ENCODE measurements around the gene PTPRK.

The PTPRK gene

DNA sequence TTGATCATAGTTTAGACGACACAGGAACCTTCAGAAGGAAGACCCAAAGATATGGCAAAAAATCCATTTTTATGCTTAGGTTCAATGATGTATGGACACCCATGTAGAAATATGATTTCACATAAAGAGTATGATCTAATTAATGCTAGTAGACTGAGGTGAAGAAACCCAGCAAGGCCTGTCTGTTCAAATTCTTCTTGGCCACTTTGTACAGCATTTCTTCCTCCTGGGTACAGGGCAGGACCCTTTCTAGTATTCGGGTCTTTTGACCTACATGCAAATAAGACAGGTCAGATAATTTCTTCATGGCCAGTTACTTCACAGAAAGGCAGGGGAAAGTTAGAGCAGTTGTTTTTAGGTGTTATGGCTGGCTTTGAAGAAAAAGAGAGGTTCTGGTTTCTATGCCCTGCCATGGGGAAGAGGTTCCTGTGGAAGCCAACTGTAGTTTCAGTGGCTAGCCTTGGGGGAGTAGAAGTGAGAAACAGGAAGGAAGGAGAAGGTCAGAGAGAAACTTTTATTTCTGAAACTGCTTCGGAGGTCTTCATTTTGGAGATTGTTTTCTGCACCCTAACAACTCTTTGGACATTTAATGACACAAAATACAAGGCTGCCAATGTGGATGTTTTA is 208.3 kb downstream of the PTPRK start:
- TF ChIP-seq, protein P1, sequence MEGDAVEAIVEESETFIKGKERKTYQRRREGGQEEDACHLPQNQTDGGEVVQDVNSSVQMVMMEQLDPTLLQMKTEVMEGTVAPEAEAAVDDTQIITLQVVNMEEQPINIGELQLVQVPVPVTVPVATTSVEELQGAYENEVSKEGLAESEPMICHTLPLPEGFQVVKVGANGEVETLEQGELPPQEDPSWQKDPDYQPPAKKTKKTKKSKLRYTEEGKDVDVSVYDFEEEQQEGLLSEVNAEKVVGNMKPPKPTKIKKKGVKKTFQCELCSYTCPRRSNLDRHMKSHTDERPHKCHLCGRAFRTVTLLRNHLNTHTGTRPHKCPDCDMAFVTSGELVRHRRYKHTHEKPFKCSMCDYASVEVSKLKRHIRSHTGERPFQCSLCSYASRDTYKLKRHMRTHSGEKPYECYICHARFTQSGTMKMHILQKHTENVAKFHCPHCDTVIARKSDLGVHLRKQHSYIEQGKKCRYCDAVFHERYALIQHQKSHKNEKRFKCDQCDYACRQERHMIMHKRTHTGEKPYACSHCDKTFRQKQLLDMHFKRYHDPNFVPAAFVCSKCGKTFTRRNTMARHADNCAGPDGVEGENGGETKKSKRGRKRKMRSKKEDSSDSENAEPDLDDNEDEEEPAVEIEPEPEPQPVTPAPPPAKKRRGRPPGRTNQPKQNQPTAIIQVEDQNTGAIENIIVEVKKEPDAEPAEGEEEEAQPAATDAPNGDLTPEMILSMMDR (IDR thresholded peaks at IDR 0.05; ENCODE audit: insufficient read depth, low read length, poor library complexity, severe bottlenecking), result no peak
- Histone ChIP-seq H3K27me3 (replicated peaks; ENCODE audit: control insufficient read depth, insufficient read depth, low read length) (no peaks in the 10 kb centered on the region), H3K4me3 (replicated peaks; ENCODE audit: low read depth, low read length) (no peak overlapping the region), H3K36me3 (ENCODE audit: control insufficient read depth, insufficient read depth, low read length) (no peaks in the 10 kb centered on the region)
- DNase-seq (ENCODE audit: extremely low read depth, insufficient read length), result no peak

DNA sequence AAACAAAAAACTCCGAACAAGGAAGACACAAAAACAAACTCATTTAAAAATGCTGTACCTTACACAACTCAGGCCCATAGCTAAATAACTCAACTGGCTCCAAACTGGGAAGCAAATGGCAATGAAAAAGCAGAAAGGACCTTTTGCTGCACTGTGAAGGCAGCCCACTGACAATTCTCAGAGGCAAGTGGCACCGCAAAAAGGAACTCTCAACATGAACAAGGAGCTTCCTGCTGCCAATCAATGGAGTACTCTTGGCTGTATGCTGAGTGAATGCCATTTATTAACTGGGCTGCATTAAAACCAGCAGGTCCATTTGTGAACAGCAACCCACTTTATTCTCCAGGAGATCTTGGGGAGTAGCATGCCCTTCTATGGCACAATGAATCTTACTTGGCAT is 209.9 kb downstream of the PTPRK start:
- no peaks in the 10 kb centered on the region for H3K36me3 ChIP-seq (ENCODE audit: control insufficient read depth, insufficient read depth, low read length)
- TF ChIP-seq, protein P1 (IDR thresholded peaks at IDR 0.05; ENCODE audit: insufficient read depth, low read length, poor library complexity, severe bottlenecking), result no peak
- no peak for DNase-seq (ENCODE audit: extremely low read depth, insufficient read length)
- no peak overlapping the region for H3K4me3 ChIP-seq (replicated peaks; ENCODE audit: low read depth, low read length)
- H3K27me3 ChIP-seq (replicated peaks; ENCODE audit: control insufficient read depth, insufficient read depth, low read length), result no peaks in the 10 kb centered on the region

DNA sequence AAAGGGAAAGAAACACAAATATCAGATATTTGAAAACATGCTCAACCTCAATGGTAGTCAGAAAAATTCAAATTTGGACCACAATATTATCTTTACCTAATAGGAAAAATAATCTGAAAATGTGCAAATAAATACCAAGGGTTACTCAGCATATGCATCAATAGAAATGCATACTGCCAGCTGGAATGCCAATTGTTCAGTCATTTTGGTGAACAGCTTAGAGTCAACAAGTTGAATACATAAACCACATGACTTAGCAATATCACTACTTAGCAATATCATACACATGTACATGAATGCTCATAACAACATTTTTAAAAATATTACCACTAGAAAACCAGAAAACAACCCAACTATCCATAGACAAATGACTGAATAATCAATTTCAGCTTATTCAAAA is 212.7 kb downstream of the PTPRK start:
- no peak overlapping the region for H3K4me3 ChIP-seq (replicated peaks; ENCODE audit: low read depth, low read length)
- TF ChIP-seq, protein P1 (IDR thresholded peaks at IDR 0.05; ENCODE audit: insufficient read depth, low read length, poor library complexity, severe bottlenecking), result no peak
- no peak for DNase-seq (ENCODE audit: extremely low read depth, insufficient read length)
- no peaks in the 10 kb centered on the region for H3K27me3 ChIP-seq (replicated peaks; ENCODE audit: control insufficient read depth, insufficient read depth, low read length)
- no peaks in the 10 kb centered on the region for H3K36me3 ChIP-seq (ENCODE audit: control insufficient read depth, insufficient read depth, low read length)

DNA sequence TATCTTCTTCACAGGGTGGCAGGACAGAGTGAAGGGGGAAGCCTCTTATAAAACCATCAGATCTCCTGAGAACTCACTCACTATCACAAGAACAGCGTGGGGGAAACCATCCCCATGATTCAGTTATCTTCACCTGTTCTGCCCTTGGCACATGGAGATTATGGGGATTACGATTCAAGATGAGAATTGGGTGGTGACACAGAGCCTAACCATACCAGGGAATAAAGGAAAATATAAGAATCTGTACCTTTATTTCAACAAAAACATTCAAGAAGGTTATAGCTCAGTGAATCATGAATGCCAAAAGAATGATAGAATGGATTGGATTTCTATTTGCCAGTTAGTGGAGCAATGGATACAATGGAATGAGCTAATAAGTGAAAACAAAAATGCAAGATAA is 214.4 kb downstream of the PTPRK start:
- Histone ChIP-seq H3K4me3 (replicated peaks; ENCODE audit: low read depth, low read length) (no peak overlapping the region), H3K27me3 (replicated peaks; ENCODE audit: control insufficient read depth, insufficient read depth, low read length) (no peaks in the 10 kb centered on the region), H3K36me3 (ENCODE audit: control insufficient read depth, insufficient read depth, low read length) (no peaks in the 10 kb centered on the region)
- TF ChIP-seq, protein P1 (IDR thresholded peaks at IDR 0.05; ENCODE audit: insufficient read depth, low read length, poor library complexity, severe bottlenecking), result no peak
- no peak for DNase-seq (ENCODE audit: extremely low read depth, insufficient read length)

DNA sequence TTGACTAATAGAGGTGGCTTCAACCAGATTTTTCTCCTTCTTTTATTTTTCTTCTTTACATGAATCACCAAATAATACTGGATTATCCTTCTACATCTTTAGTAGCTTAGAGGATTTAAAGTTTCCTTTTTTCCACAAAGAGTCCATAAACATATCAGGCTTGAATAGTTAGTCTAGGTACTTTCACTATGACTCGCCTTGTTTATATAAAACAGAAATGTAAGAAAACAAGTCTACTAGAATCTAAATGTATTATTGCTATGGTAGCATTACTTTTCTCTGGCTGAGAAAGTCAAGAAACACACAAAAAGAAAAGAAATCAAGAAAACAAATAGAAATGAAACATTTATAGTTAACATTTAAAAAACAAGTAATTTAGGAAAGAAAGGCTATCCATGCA is 215.2 kb downstream of the PTPRK start:
- DNase-seq (ENCODE audit: extremely low read depth, insufficient read length), result no peak
- no peaks in the 10 kb centered on the region for H3K27me3 ChIP-seq (replicated peaks; ENCODE audit: control insufficient read depth, insufficient read depth, low read length)
- no peaks in the 10 kb centered on the region for H3K36me3 ChIP-seq (ENCODE audit: control insufficient read depth, insufficient read depth, low read length)
- no peak overlapping the region for H3K4me3 ChIP-seq (replicated peaks; ENCODE audit: low read depth, low read length)
- TF ChIP-seq, protein P1 (IDR thresholded peaks at IDR 0.05; ENCODE audit: insufficient read depth, low read length, poor library complexity, severe bottlenecking), result no peak

DNA sequence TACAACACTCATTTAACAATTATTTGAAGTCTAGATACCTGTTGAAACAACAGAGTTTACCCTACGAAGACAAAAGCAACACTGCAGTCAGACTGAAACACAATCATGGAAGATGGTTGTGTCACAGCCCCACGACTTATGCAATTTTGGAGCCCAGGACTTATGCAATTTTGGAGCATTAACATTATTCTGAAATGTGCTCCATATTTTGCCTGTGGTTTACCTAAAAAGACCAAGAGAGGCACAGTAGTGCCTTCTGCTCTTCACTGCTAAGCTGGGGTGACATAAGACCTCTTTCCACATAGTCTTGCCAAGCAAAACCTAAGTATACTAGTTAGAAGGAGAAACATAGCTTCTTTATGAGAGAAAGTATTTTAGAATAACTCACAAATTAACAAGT is 216.5 kb downstream of the PTPRK start:
- TF ChIP-seq, protein P1 (IDR thresholded peaks at IDR 0.05; ENCODE audit: insufficient read depth, low read length, poor library complexity, severe bottlenecking), result no peak
- Histone ChIP-seq H3K27me3 (replicated peaks; ENCODE audit: control insufficient read depth, insufficient read depth, low read length) (no peaks in the 10 kb centered on the region), H3K4me3 (replicated peaks; ENCODE audit: low read depth, low read length) (no peak overlapping the region), H3K36me3 (ENCODE audit: control insufficient read depth, insufficient read depth, low read length) (no peaks in the 10 kb centered on the region)
- no peak for DNase-seq (ENCODE audit: extremely low read depth, insufficient read length)
